BLaER1 (cell line): ENCODE data around the gene PPARGC1A.

Experiments
- H3K27ac ChIP-seq: shearing (Covaris generic); formaldehyde crosslinking; 2 replicates; pipeline ENCODE4 v1.8.1; 2022
- H3K27me3 ChIP-seq: shearing (Covaris generic); formaldehyde crosslinking; 2 replicates; pipeline ENCODE4 v1.8.1; 2022
- H3K36me3 ChIP-seq: shearing (Covaris generic); formaldehyde crosslinking; 2 replicates; pipeline ENCODE4 v1.8.1; 2022
- H3K4me1 ChIP-seq: shearing (Covaris generic); formaldehyde crosslinking; 2 replicates; pipeline ENCODE4 v1.8.1; 2022
- H3K4me2 ChIP-seq: shearing (Covaris generic); formaldehyde crosslinking; 2 replicates; pipeline ENCODE4 v1.8.1; 2022
- H3K4me3 ChIP-seq: shearing (Covaris generic); formaldehyde crosslinking; 2 replicates; pipeline ENCODE4 v1.8.1; 2022
- H3K9ac ChIP-seq: shearing (Covaris generic); formaldehyde crosslinking; 2 replicates; pipeline ENCODE4 v1.8.1; 2022
- H3K9me3 ChIP-seq: shearing (Covaris generic); formaldehyde crosslinking; 2 replicates; pipeline ENCODE4 v1.8.1; 2022
- H4K20me1 ChIP-seq: shearing (Covaris generic); formaldehyde crosslinking; 2 replicates; pipeline ENCODE4 v1.8.1; 2022
- Cebpa-rat ChIP-seq: shearing (Covaris generic); IDR thresholded peaks from 2 replicates; pipeline ENCODE4 v1.8.1; 2022

PPARGC1A gene

GRCh38 chr4:23844961-23845360 is 44.9 kb downstream of the PPARGC1A start:
- no peak overlapping the region for H3K9ac ChIP-seq
- H3K9me3 ChIP-seq = no peaks in the 10 kb centered on the region
- H3K27me3 ChIP-seq = no peaks in the 10 kb centered on the region
- no peak overlapping the region for H3K4me3 ChIP-seq
- H3K4me1 ChIP-seq = no peaks in the 10 kb centered on the region
- H4K20me1 ChIP-seq = no peaks in the 10 kb centered on the region
- no peak for TF ChIP-seq Cebpa-rat
- no peak overlapping the region for H3K4me2 ChIP-seq
- H3K27ac ChIP-seq = no peak overlapping the region
- H3K36me3 ChIP-seq = no peaks in the 10 kb centered on the region

GRCh38 chr4:23839279-23839678 is 50.6 kb downstream of the PPARGC1A start:
- Histone ChIP-seq H4K20me1 (no peaks in the 10 kb centered on the region), H3K9ac (no peak overlapping the region), H3K27ac (no peak overlapping the region), H3K36me3 (no peaks in the 10 kb centered on the region), H3K4me1 (no peaks in the 10 kb centered on the region), H3K4me2 (no peak overlapping the region), H3K9me3 (no peaks in the 10 kb centered on the region), H3K4me3 (no peak overlapping the region), H3K27me3 (no peaks in the 10 kb centered on the region; the same call in 1 of the 2 replicates)
- TF ChIP-seq Cebpa-rat = no peak

DNA sequence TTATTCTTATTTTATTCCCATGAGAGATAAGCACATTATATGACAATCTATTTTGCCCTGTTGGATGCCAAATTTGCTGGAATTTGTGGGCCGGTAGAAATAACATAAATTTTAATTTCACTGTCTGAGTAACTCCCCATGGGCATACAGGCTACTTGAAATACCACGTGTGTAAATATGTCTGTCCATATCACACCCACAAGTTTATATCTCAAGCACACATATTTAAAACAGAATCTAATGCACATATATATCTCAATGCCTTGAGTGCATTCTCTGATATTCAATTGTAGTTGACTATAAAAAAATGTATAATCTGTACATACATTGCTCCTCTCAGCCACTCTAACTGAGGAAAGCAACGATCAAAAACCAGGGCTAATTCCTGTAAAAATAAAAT is 51.2 kb downstream of the PPARGC1A start:
- Histone ChIP-seq H3K4me1 (no peaks in the 10 kb centered on the region), H3K27me3 (no peaks in the 10 kb centered on the region; the same call in 1 of the 2 replicates), H3K27ac (no peak overlapping the region), H3K9ac (no peak overlapping the region), H3K4me2 (no peak overlapping the region), H3K4me3 (no peak overlapping the region), H3K9me3 (no peaks in the 10 kb centered on the region), H3K36me3 (no peaks in the 10 kb centered on the region), H4K20me1 (no peaks in the 10 kb centered on the region)
- TF ChIP-seq Cebpa-rat = no peak

GRCh38 chr4:23838131-23838530 is 51.7 kb downstream of the PPARGC1A start:
- Histone ChIP-seq H3K4me3 (no peak overlapping the region), H4K20me1 (no peaks in the 10 kb centered on the region), H3K27me3 (no peaks in the 10 kb centered on the region; the same call in 1 of the 2 replicates), H3K4me1 (no peaks in the 10 kb centered on the region), H3K9ac (no peak overlapping the region), H3K4me2 (no peak overlapping the region), H3K36me3 (no peaks in the 10 kb centered on the region), H3K27ac (no peak overlapping the region), H3K9me3 (no peaks in the 10 kb centered on the region)
- TF ChIP-seq Cebpa-rat = no peak

GRCh38 chr4:23837371-23837770 is 52.5 kb downstream of the PPARGC1A start:
- H3K9me3 ChIP-seq = no peaks in the 10 kb centered on the region
- no peaks in the 10 kb centered on the region; the same call in 1 of the 2 replicates for H3K27me3 ChIP-seq
- TF ChIP-seq Cebpa-rat = no peak
- no peaks in the 10 kb centered on the region for H3K4me1 ChIP-seq
- no peaks in the 10 kb centered on the region for H4K20me1 ChIP-seq
- no peak overlapping the region for H3K4me3 ChIP-seq
- H3K4me2 ChIP-seq = no peak overlapping the region
- no peak overlapping the region for H3K27ac ChIP-seq
- no peak overlapping the region for H3K9ac ChIP-seq
- H3K36me3 ChIP-seq = no peaks in the 10 kb centered on the region

DNA sequence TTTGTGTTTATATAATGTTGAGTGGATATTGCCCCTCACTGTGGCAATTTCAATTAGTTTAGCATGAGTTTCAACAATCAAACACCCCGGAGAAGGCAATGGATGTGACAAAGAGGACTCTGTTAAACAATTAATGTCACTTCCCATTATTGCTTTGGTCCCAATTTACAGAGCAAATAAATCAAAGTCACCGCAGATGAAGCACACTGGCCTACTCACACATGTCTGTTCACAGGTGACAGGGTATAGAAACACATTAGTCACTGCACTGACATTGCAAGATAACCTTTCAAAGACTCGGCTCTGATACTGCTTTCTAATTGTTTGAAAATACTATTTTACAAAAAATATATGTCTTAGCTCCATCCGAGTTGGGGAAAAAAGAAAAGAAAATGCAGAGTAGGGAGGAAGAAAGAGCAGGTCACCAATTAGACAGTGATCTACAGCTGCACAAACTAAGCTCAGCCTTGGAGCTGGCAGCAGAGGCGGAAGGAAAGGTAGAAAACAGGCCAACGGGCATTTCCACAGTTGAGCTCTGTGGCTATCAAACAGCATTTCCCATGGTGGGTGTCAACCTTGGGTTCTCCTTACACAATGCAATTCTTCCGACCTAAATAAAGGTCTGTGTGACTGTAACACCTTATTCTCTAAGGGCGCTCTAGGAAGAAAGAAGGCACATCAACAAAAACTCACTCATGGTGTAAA is 53.9 kb downstream of the PPARGC1A start:
- H3K4me3 ChIP-seq = no peak overlapping the region
- no peaks in the 10 kb centered on the region for H4K20me1 ChIP-seq
- H3K36me3 ChIP-seq = no peaks in the 10 kb centered on the region
- H3K4me1 ChIP-seq = no peaks in the 10 kb centered on the region
- no peaks in the 10 kb centered on the region; the same call in 1 of the 2 replicates for H3K27me3 ChIP-seq
- no peak for TF ChIP-seq Cebpa-rat
- no peaks in the 10 kb centered on the region for H3K9me3 ChIP-seq
- H3K4me2 ChIP-seq = no peak overlapping the region
- no peak overlapping the region for H3K9ac ChIP-seq
- no peak overlapping the region for H3K27ac ChIP-seq

DNA sequence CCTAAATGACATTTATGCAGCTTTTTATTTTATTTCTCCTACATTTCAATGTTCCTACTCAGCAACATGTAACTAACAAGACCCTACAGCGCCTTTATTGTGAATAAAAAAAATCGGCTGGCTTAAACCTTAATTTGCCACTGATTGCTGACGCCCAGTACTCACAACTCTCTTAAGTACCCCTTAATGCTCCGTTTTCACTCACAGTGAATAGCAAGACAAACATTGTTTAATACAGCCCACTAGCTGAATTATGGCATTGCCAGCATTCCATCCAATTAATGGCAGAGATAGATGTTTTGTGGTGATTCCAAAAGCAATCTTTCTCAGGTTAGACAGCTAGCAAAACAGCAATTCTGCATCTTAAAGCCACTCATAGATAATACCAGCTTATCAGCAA is 61.1 kb downstream of the PPARGC1A start:
- Histone ChIP-seq H4K20me1 (no peaks in the 10 kb centered on the region), H3K27me3 (no peaks in the 10 kb centered on the region), H3K4me1 (no peaks in the 10 kb centered on the region), H3K36me3 (no peaks in the 10 kb centered on the region), H3K9me3 (no peaks in the 10 kb centered on the region), H3K9ac (no peak overlapping the region), H3K27ac (no peak overlapping the region), H3K4me3 (no peak overlapping the region), H3K4me2 (no peak overlapping the region)
- TF ChIP-seq Cebpa-rat = no peak

GRCh38 chr4:23828020-23828715 is 61.7 kb downstream of the PPARGC1A start:
- Histone ChIP-seq H3K27me3 (no peaks in the 10 kb centered on the region), H3K4me3 (no peak overlapping the region), H3K27ac (no peak overlapping the region), H3K4me2 (no peak overlapping the region), H3K36me3 (no peaks in the 10 kb centered on the region), H4K20me1 (no peaks in the 10 kb centered on the region), H3K9me3 (no peaks in the 10 kb centered on the region), H3K9ac (no peak overlapping the region), H3K4me1 (no peaks in the 10 kb centered on the region)
- no peak for TF ChIP-seq Cebpa-rat

- Histone ChIP-seq H3K9me3 (no peaks in the 10 kb centered on the region), H3K36me3 (no peaks in the 10 kb centered on the region), H4K20me1 (no peaks in the 10 kb centered on the region), H3K9ac (no peak overlapping the region), H3K27me3 (no peaks in the 10 kb centered on the region), H3K4me2 (no peak overlapping the region), H3K27ac (no peak overlapping the region), H3K4me3 (no peak overlapping the region), H3K4me1 (no peaks in the 10 kb centered on the region)
- no peak for TF ChIP-seq Cebpa-rat
These were observed 67.7 kb downstream of the PPARGC1A start for GRCh38 chr4:23822181-23822580.

GRCh38 chr4:23819041-23819511 is 70.8 kb downstream of the PPARGC1A start:
- no peak overlapping the region for H3K4me3 ChIP-seq
- no peak for TF ChIP-seq Cebpa-rat
- no peaks in the 10 kb centered on the region for H4K20me1 ChIP-seq
- 0 out of 2 replicates have a peak, but pooled peaks cover 6% of the 10 kb centered on the region for H3K4me1 ChIP-seq
- H3K27me3 ChIP-seq = no peaks in the 10 kb centered on the region
- no peaks in the 10 kb centered on the region for H3K36me3 ChIP-seq
- H3K27ac ChIP-seq = no peak overlapping the region
- H3K4me2 ChIP-seq = no peak overlapping the region
- H3K9ac ChIP-seq = no peak overlapping the region
- no peaks in the 10 kb centered on the region for H3K9me3 ChIP-seq
